Breast epithelium (tissue), 3 donors: ENCODE results near the gene CSNK2B.

Source experiments
- CTCF ChIP-seq, 3 donors: fragments of 450-650 bp; IDR thresholded peaks; one replicate each; pipeline ENCODE4 v1.5.1; 2016 to 2017; ENCODE audit warnings: antibody characterized with exemption in 3 of 3, mild to moderate bottlenecking in 3 of 3, moderate library complexity in 3 of 3
- POLR2AphosphoS5 ChIP-seq, 3 donors: sonication (generic); formaldehyde crosslinking; IDR thresholded peaks; one replicate each; pipeline ENCODE4 v1.6.1; 2017; ENCODE audit warnings: antibody characterized with exemption in 3 of 3

GRCh38 chr6:31700740-31701401 is 35.0 kb downstream of the CSNK2B start:
- TF ChIP-seq POLR2AphosphoS5 (IDR thresholded peaks at IDR 0.05) (no peak), CTCF (IDR thresholded peaks at IDR 0.05) (no peak)
